Sigmoid colon (tissue), 4 donors: ENCODE data around the gene ATP5MC3.

Experiments used
- CTCF ChIP-seq, 4 experiments: fragments of 450-650 bp in 3 of 4; fragments of 200-600 bp in 1 of 4; IDR thresholded peaks; one replicate each; pipeline ENCODE4 v1.5.1; 2016 to 2019; ENCODE audit warnings: antibody characterized with exemption in 4 of 4, mild to moderate bottlenecking in 3 of 4, moderate library complexity in 2 of 4
- EP300 ChIP-seq, 4 donors: sonication (generic); formaldehyde crosslinking; IDR thresholded peaks; one replicate each; pipeline ENCODE4 v1.6.1; 2017; ENCODE audit warnings: antibody characterized with exemption in 4 of 4
- POLR2A ChIP-seq, 2 donors: fragments of 450-650 bp; IDR thresholded peaks; one replicate each; pipeline ENCODE4 v1.6.1; 2016; ENCODE audit warnings: antibody characterized with exemption in 2 of 2, mild to moderate bottlenecking in 2 of 2, moderate library complexity in 2 of 2
- POLR2AphosphoS5 ChIP-seq, 4 donors: sonication (generic); formaldehyde crosslinking; IDR thresholded peaks; one replicate each; pipeline ENCODE4 v1.6.1; 2017; ENCODE audit warnings: antibody characterized with exemption in 4 of 4

- TF ChIP-seq POLR2A (IDR thresholded peaks at IDR 0.05) (peak; percentile 34 to 47), EP300 (IDR thresholded peaks at IDR 0.05) (no peak), CTCF (IDR thresholded peaks at IDR 0.05) (no peak), POLR2AphosphoS5 (IDR thresholded peaks at IDR 0.05) (peak in 1 of 4 donors; percentile 8)
Measured at GRCh38 chr2:175168564-175168945, 13.0 kb downstream of the ATP5MC3 start.
